Neural cell (in vitro differentiated cells): Measurements from ENCODE around the gene DSCAML1. TPM values are rescaled to one million over a fixed set of nuclear protein-coding genes. Genes with fewer than 3 reads are reported as not detected.

Source experiments
- H2AFZ ChIP-seq: fragments of 200-600, 300-800 bp; sonication (generic), shearing (Covaris generic); 2 replicates; pipeline ENCODE4 v1.6.0; 2014; ENCODE audit warnings: low read depth, mild to moderate bottlenecking, antibody characterized with exemption, low read length, moderate library complexity
- H3F3A ChIP-seq: fragments of 200-600 bp; shearing (Covaris generic); 2 replicates; pipeline ENCODE4 v1.6.1; 2016; ENCODE audit warnings: mild to moderate bottlenecking, moderate library complexity, mixed read lengths, antibody characterized with exemption, low read length; ENCODE audit not compliant: insufficient read depth, poor library complexity, severe bottlenecking
- H3K27ac ChIP-seq: fragments of 200-600, 300-800 bp; sonication (generic), shearing (Covaris generic); 2 replicates; pipeline ENCODE4 v1.5.1; 2014; ENCODE audit warnings: mild to moderate bottlenecking, low read length, moderate library complexity
- H3K27me3 ChIP-seq: fragments of 300-800, 200-600 bp; sonication (generic), shearing (Covaris generic); 2 replicates; pipeline ENCODE4 v1.6.0; 2014; ENCODE audit warnings: mild to moderate bottlenecking, low read depth, low read length, moderate library complexity; ENCODE audit not compliant: insufficient read depth
- H3K36me3 ChIP-seq: fragments of 300-800, 200-600 bp; sonication (generic), shearing (Covaris generic); 2 replicates; pipeline ENCODE4 v1.5.1; 2014; ENCODE audit warnings: mild to moderate bottlenecking, antibody characterized with exemption, low read length, moderate library complexity; ENCODE audit not compliant: insufficient read depth
- H3K4me2 ChIP-seq: fragments of 300-800, 200-600 bp; sonication (generic), shearing (Covaris generic); 2 replicates; pipeline ENCODE4 v1.6.0; 2014; ENCODE audit warnings: mild to moderate bottlenecking, low read length
- H3K4me3 ChIP-seq: fragments of 300-800, 200-600 bp; sonication (generic), shearing (Covaris generic); 2 replicates; pipeline ENCODE4 v1.5.1; 2014; ENCODE audit warnings: mild to moderate bottlenecking, low read length, moderate library complexity
- H3K79me2 ChIP-seq: fragments of 200-600 bp; shearing (Covaris generic); replicated peaks from 2 replicates; pipeline ENCODE4 v1.6.0; 2014; ENCODE audit warnings: mild to moderate bottlenecking, low read length, moderate library complexity; ENCODE audit not compliant: insufficient read depth
- H3K9ac ChIP-seq: fragments of 300-800, 200-600 bp; sonication (generic), shearing (Covaris generic); 2 replicates; pipeline ENCODE4 v1.6.1; 2016; ENCODE audit warnings: mild to moderate bottlenecking, low read length, mixed read lengths
- H3K9me2 ChIP-seq: fragments of 200-600 bp; shearing (Covaris generic); 2 replicates; pipeline ENCODE4 v1.6.1; 2016; ENCODE audit warnings: mild to moderate bottlenecking, low read length, mixed read lengths; ENCODE audit not compliant: insufficient read depth
- H3K9me3 ChIP-seq: fragments of 200-600, 300-800 bp; sonication (generic), shearing (Covaris generic); 2 replicates; pipeline ENCODE4 v1.6.1; 2016; ENCODE audit warnings: mild to moderate bottlenecking, mixed run types, low read length, moderate library complexity, mixed read lengths
- H4K20me1 ChIP-seq: fragments of 200-600 bp; shearing (Covaris generic); 2 replicates; pipeline ENCODE4 v1.6.1; 2016; ENCODE audit warnings: mild to moderate bottlenecking, mixed run types; ENCODE audit not compliant: insufficient read depth
- CTCF ChIP-seq: fragments of 450-650 bp; IDR thresholded peaks from 2 replicates; pipeline ENCODE4 v1.5.1; 2014; ENCODE audit warnings: antibody characterized with exemption, mild to moderate bottlenecking, moderate library complexity; ENCODE audit not compliant: poor library complexity, severe bottlenecking
- EP300 ChIP-seq: fragments of 450-650 bp; conservative IDR thresholded peaks from 2 replicates; pipeline ENCODE4 v1.6.1; 2014; ENCODE audit warnings: antibody characterized with exemption, mild to moderate bottlenecking, moderate library complexity; ENCODE audit not compliant: poor library complexity, severe bottlenecking
- EZH2 ChIP-seq: fragments of 200-600, 300-800 bp; shearing (Covaris generic), sonication (generic); IDR thresholded peaks from 2 replicates; pipeline ENCODE4 v1.6.1; 2014; ENCODE audit warnings: antibody characterized with exemption, low read length, borderline replicate concordance, mild to moderate bottlenecking; ENCODE audit not compliant: insufficient read depth, poor library complexity, severe bottlenecking
- MXI1 ChIP-seq: fragments of 450-650 bp; conservative IDR thresholded peaks from 2 replicates; pipeline ENCODE4 v1.6.1; 2014; ENCODE audit warnings: antibody characterized with exemption, mild to moderate bottlenecking; ENCODE audit not compliant: poor library complexity, severe bottlenecking
- POLR2AphosphoS5 ChIP-seq: IDR thresholded peaks from 2 replicates; pipeline ENCODE4 v1.6.1; 2012
- RAD21 ChIP-seq: fragments of 450-650 bp; conservative IDR thresholded peaks from 2 replicates; pipeline ENCODE4 v1.6.1; 2014; ENCODE audit warnings: antibody characterized with exemption, mild to moderate bottlenecking, moderate library complexity
- REST ChIP-seq: IDR thresholded peaks from 2 replicates; pipeline ENCODE4 v1.6.1; 2012; ENCODE audit warnings: borderline replicate concordance
- SMC3 ChIP-seq: fragments of 450-650 bp; conservative IDR thresholded peaks from 2 replicates; pipeline ENCODE4 v1.6.1; 2014; ENCODE audit warnings: antibody characterized with exemption, mild to moderate bottlenecking, moderate library complexity; ENCODE audit not compliant: poor library complexity
- TAF1 ChIP-seq: IDR thresholded peaks from 2 replicates; pipeline ENCODE4 v1.6.1; 2012; ENCODE audit warnings: low read depth
- polyA plus RNA-seq: library from polyadenylated mRNA; depleted of rRNA; stranded (reverse); fragments of >200 nt; gene quantifications from 2 replicates; pipeline ENCODE4 v1.2.3, GENCODE V29; 2014

The DSCAML1 gene
- polyA plus RNA-seq, 1 donor from 2014 or later = 1.3 TPM

DNA sequence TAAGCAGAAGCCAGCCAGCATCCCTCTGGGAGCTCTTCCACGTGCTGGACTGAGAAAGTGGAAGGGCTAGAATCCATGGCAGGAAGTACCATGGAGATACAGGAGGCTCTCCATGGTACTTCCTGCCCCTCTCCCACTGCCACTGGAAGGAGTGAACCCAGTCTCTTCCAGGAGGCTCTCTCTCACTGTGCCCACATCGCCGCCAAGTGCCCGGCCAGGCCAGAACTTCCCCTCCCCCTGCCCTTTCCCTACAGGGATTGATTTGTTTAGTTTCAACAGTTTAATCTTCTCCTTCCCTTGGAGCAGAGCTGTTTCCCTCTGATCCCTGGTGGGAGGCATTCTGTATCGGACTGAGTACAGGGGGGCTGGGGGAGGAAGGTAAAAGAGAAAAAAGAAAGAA lies 133.6 kb downstream of the DSCAML1 start:
- TF ChIP-seq POLR2AphosphoS5 (no peak), SMC3 (no peak), MXI1 (no peak), EP300 (no peak), RAD21 (no peak), TAF1 (no peak), REST (no peak), CTCF (no peak), EZH2 (no peak)
- Histone ChIP-seq H3K27me3 (no peaks in the 10 kb centered on the region), H3K9me3 (no peaks in the 10 kb centered on the region), H3K9me2 (no peaks in the 10 kb centered on the region), H3K9ac (peak overlapping the region; percentile 44), H3K79me2 (no peaks in the 10 kb centered on the region), H2AFZ (no peak overlapping the region), H3K4me2 (no peak overlapping the region), H4K20me1 (no peaks in the 10 kb centered on the region), H3K4me3 (peak overlapping the region; percentile 6), H3K27ac (peak overlapping the region; percentile 54), H3F3A (no peaks in the 10 kb centered on the region), H3K36me3 (no peaks in the 10 kb centered on the region)

DNA sequence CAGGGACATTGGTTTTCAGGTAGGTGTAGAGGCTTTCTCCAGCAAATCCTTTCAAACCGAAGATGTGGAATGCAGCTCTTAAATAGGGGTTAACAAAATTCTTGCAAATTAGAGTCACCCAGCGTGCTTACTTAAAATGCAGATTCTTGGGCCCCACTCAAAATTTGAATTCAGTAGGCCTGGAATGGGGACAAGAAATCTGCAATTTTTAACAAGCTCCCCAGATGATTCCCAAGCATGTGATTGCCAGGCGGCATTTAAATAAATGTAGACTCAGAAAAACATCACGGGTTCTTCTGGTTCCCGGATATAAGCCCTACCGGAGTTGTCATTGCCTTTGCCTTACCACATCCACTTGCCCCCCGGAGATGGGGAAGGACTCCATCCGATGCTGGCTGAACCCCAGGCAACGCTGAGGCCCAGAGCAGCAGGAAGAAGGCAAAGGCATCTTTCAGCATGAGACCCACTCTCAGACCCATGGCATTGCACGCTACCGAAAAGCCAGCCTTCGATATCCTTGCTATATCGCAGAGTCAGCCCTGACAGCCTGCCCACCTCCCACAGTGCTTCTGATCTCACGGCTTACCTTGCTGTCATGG lies 134.2 kb downstream of the DSCAML1 start:
- Histone ChIP-seq H3K9me3 (no peaks in the 10 kb centered on the region), H2AFZ (no peak overlapping the region), H4K20me1 (no peaks in the 10 kb centered on the region), H3K27ac (no peak overlapping the region), H3K79me2 (no peaks in the 10 kb centered on the region), H3K36me3 (no peaks in the 10 kb centered on the region), H3K27me3 (no peaks in the 10 kb centered on the region), H3K4me2 (no peak overlapping the region), H3K9me2 (no peaks in the 10 kb centered on the region), H3K9ac (no peak overlapping the region), H3K4me3 (no peak overlapping the region), H3F3A (no peaks in the 10 kb centered on the region)
- TF ChIP-seq RAD21 = no peak
- TF ChIP-seq CTCF = no peak
- no peak for TF ChIP-seq EZH2
- TF ChIP-seq SMC3 = no peak
- no peak for TF ChIP-seq MXI1
- no peak for TF ChIP-seq POLR2AphosphoS5
- TF ChIP-seq TAF1 = no peak
- no peak for TF ChIP-seq REST
- TF ChIP-seq EP300 = no peak
